Measurements from ENCODE around the gene PSMF1.

DNA sequence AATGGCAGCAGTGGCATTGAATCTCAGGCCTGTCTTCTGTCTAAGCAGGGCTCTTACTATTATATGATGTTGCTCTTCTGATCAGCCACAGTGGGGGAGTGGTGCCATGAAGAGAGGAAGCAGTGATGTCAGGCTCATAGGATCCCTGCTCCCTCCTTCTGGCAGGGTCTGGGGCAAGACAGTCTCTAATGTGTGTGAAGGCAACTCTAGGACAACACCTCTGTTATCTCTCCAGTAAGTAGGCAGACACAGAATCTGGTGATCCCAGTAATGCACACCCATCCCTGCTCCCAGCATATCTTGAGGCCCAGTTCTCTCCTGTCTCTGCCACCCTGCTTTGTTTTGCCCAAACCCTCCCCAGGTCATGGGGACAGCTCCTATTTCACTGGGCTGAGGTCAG, 93.6 kb downstream of the PSMF1 start:
- TF ChIP-seq, protein P1, sequence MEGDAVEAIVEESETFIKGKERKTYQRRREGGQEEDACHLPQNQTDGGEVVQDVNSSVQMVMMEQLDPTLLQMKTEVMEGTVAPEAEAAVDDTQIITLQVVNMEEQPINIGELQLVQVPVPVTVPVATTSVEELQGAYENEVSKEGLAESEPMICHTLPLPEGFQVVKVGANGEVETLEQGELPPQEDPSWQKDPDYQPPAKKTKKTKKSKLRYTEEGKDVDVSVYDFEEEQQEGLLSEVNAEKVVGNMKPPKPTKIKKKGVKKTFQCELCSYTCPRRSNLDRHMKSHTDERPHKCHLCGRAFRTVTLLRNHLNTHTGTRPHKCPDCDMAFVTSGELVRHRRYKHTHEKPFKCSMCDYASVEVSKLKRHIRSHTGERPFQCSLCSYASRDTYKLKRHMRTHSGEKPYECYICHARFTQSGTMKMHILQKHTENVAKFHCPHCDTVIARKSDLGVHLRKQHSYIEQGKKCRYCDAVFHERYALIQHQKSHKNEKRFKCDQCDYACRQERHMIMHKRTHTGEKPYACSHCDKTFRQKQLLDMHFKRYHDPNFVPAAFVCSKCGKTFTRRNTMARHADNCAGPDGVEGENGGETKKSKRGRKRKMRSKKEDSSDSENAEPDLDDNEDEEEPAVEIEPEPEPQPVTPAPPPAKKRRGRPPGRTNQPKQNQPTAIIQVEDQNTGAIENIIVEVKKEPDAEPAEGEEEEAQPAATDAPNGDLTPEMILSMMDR (IDR thresholded peaks at IDR 0.05), result no peak
- TF ChIP-seq POLR2A (IDR thresholded peaks at IDR 0.05), result no peak
